GM12891 (cell line): ENCODE results near the gene MIPOL1.

Experiments used
- DNase-seq: peaks from one replicate; pipeline ENCODE4 v3.0.0; 2011; ENCODE audit warnings: low spot score; ENCODE audit not compliant: insufficient read length
- FAIRE-seq: peaks from 2 replicates; lab custom pipeline; 2011; peaks lifted over from hg19 to GRCh38; lab: Jason Lieb, UNC
- PAX5 ChIP-seq: IDR thresholded peaks from 2 replicates; pipeline ENCODE4 v1.6.1; 2011; ENCODE audit warnings: low read length, moderate library complexity, mild to moderate bottlenecking; ENCODE audit not compliant: insufficient read depth, severe bottlenecking
- POLR2A ChIP-seq: IDR thresholded peaks from 2 replicates; pipeline ENCODE4 v1.6.1; 2011; ENCODE audit warnings: low read depth, low read length, control low read depth
- POLR2AphosphoS5 ChIP-seq: IDR thresholded peaks from 2 replicates; pipeline ENCODE4 v1.6.1; 2011; ENCODE audit warnings: low read depth, low read length, control low read depth
- POU2F2 ChIP-seq: IDR thresholded peaks from 2 replicates; pipeline ENCODE4 v1.6.1; 2011; ENCODE audit warnings: low read depth, mild to moderate bottlenecking, control low read depth, low read length, moderate library complexity
- SPI1 ChIP-seq: IDR thresholded peaks from 2 replicates; pipeline ENCODE4 v1.6.1; 2011; ENCODE audit warnings: low read depth, low read length, control low read depth
- TAF1 ChIP-seq: IDR thresholded peaks from 2 replicates; pipeline ENCODE4 v1.6.1; 2011; ENCODE audit warnings: low read depth, low read length, control low read depth

Gene MIPOL1

GRCh38 chr14:37592482-37593408 is 395.0 kb downstream of the MIPOL1 start:
- FAIRE-seq (no peak), DNase-seq (no peak)
- TF ChIP-seq POU2F2 (no peak), SPI1 (no peak), POLR2AphosphoS5 (no peak), TAF1 (no peak), POLR2A (no peak), PAX5 (no peak)

- TF ChIP-seq POLR2A (no peak), POLR2AphosphoS5 (no peak), TAF1 (no peak), POU2F2 (no peak), SPI1 (no peak), PAX5 (no peak)
- FAIRE-seq (no peak), DNase-seq (no peak)
Observed at GRCh38 chr14:37593511-37594237, 395.9 kb downstream of the MIPOL1 start.

GRCh38 chr14:37594238-37594970 is 396.7 kb downstream of the MIPOL1 start:
- DNase-seq, result no peak
- no peak for TF ChIP-seq POLR2AphosphoS5
- TF ChIP-seq SPI1, result no peak
- no peak for TF ChIP-seq POU2F2
- TF ChIP-seq PAX5, result no peak
- no peak for TF ChIP-seq POLR2A
- no peak for TF ChIP-seq TAF1
- FAIRE-seq, result no peak

GRCh38 chr14:37594971-37595808 is 397.5 kb downstream of the MIPOL1 start, which contains the start of the genes FOXA1 and TTC6:
FOXA1 (minus strand) TSS chr14:37595249; CDS start chr14:37594972, 277 bp downstream.
TTC6 (plus strand) TSS chr14:37595629; CDS start chr14:37622065, 26,436 bp downstream.
- DNase-seq (no peak), FAIRE-seq (no peak)
- no peak for TF ChIP-seq POLR2AphosphoS5
- no peak for TF ChIP-seq PAX5
- no peak for TF ChIP-seq SPI1
- TF ChIP-seq TAF1, result no peak
- no peak for TF ChIP-seq POU2F2
- TF ChIP-seq POLR2A, result no peak

GRCh38 chr14:37595809-37596621 is 398.3 kb downstream of the MIPOL1 start:
- TF ChIP-seq PAX5 (no peak), TAF1 (no peak), POLR2AphosphoS5 (no peak), SPI1 (no peak), POLR2A (no peak), POU2F2 (no peak)
- FAIRE-seq, result no peak
- DNase-seq, result no peak

GRCh38 chr14:37596790-37597472 is 399.2 kb downstream of the MIPOL1 start:
- TF ChIP-seq POLR2AphosphoS5 (no peak), TAF1 (no peak)
- FAIRE-seq, result no peak

GRCh38 chr14:37597538-37597913 is 399.8 kb downstream of the MIPOL1 start:
- FAIRE-seq, result no peak

More at GRCh38 chr14:37596790-37597472, 399.2 kb downstream of the MIPOL1 start:
- DNase-seq, result no peak

More at GRCh38 chr14:37597538-37597913, 399.8 kb downstream of the MIPOL1 start:
- no peak for DNase-seq
- no peak for TF ChIP-seq POU2F2
- no peak for TF ChIP-seq POLR2AphosphoS5
- no peak for TF ChIP-seq PAX5
- TF ChIP-seq POLR2A, result no peak
- TF ChIP-seq SPI1, result no peak
- no peak for TF ChIP-seq TAF1
